Stimulated activated CD4-positive, alpha-beta T cell treated with anti-CD3 and anti-CD28 coated beads, Interleukin-12 subunit alpha, Interleukin-12 subunit beta, amount 100 ng/mL, for 24 hours (primary cell): Measurements from ENCODE around the gene LYZL2.
"Not testable (repeated sequence)": the region's sequence is repeated elsewhere in the genome, so short reads cannot be mapped to it uniquely, and the experiment has no call there.

Source experiments
- DNase-seq, 2 experiments: peaks; one replicate each; pipeline ENCODE4 v3.0.0-alpha.2; 2020; ENCODE audit warnings: low read depth in 2 of 2

The LYZL2 gene

GRCh38 chr10:30594077-30594476, 35.5 kb downstream of the LYZL2 start:
- DNase-seq = no peak

DNA sequence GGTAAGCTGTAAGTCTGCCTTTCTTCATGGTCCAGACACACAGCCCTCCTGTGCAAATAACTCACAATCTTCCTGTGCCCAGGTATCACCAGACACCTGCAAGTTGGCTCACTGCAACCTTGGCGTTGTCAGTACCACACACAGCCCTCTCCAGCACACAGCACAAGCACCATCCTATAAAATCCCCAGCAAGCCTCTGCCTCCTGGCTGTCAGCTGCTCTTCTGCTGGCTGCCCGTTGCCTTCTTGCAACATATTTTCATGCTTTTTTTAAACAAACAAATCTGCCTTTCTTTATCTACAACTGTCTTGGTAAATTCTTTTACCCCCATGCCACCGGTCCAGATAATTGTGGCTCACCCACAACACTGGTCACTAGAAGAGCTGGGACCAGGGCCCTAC, 36.8 kb downstream of the LYZL2 start:
- not testable (repeated sequence) for DNase-seq

DNA sequence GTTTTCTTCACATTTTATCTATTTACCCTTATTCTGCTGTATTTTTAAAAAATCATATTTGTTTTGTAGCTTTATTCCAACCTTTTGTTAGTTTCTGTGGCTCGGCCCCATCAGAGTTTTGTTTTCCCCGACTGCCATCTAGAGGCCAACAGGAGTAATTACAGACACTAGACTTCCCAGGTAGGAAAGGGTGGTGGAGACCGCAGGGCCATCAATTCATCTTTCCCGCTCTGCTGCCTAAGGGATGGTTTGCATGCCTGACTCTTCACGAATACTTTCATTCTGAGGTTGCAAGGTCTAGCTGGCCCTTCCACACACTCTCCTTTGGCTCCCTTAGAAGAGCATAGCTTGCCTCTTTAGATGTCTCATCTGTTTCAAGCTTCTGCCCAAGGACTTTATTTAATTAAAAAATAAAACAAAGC, 38.3 kb downstream of the LYZL2 start:
- peak in 1 of 2 experiments; percentile 8 for DNase-seq

GRCh38 chr10:30589441-30589840, 40.1 kb downstream of the LYZL2 start:
- DNase-seq = no peak

- no peak for DNase-seq
These were observed 42.0 kb downstream of the LYZL2 start for GRCh38 chr10:30587522-30588031.

- DNase-seq = no peak
These were observed 42.7 kb downstream of the LYZL2 start for GRCh38 chr10:30586828-30587227.

DNA sequence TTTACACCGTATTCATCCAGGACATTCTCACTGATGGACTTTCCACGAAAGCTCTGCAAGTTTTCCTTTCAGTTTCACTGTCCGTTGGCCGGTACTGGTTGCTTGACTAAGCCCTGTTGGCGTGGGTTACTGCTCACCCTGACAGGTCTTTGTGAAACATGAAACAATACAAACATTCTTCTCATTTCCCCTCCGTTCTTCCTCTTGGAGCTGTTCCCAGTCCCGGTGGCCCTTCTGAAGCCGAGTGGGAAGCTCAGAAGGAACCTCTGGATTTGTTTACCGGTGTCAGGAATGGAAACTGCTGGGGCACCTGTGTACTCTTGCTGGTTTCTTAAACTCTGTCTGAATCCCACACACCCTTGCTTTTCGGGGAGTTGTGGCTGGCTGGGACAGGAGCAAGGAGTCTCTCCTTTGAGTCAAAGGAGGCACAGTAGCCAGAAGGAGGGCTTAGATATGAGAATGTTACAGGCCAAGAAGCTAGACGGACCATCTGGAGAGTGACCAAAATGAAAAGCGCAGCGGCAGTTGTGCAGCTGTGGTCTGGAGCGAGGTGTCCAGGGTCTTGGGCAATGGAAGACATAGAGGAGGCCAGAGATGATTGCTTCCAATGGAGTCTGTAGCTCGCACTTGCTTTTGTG, 45.7 kb downstream of the LYZL2 start:
- DNase-seq = no peak

- no peak for DNase-seq
These were observed 47.7 kb downstream of the LYZL2 start for GRCh38 chr10:30581779-30582380.

GRCh38 chr10:30580676-30581075, 48.9 kb downstream of the LYZL2 start:
- no peak for DNase-seq

DNA sequence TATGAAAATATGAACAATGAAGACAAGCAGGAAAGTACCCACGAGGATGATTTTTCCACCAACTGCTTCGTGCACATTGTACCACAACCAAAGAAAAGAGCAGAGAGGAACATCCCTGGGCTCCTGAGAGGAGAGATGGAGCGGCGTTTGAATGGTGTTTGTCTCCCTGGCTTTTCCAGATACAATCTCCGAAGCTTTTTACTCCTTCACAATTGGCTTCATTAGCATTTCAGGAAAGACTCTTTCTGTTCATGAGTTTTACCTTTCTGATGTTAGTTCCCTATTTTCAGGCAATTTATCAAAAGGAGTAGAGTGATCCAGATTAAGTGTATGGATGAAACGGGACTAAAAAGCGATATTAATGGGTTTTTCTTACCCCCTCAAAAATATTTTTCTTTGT, 49.3 kb downstream of the LYZL2 start:
- DNase-seq = no peak

GRCh38 chr10:30579574-30579973, 50.0 kb downstream of the LYZL2 start:
- no peak for DNase-seq

DNA sequence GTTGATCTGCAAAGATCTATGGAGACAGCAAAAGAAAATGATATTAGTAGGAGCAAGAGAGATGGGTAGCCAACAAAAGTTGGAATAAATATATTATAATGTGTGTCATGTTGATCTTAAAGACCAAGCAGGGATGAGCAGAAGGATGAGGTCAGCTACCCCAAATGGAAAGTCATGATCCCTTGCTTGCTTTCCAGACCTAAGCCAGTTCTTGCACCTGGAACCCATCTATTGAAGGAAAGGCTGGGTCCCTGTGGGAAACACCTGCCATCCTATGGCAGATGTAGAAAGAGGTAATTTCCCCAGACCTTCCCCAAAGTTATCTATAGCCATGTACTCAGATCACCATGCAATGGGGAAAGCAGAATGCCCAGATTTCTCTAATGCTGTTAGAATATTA, 52.5 kb downstream of the LYZL2 start:
- no peak for DNase-seq

DNA sequence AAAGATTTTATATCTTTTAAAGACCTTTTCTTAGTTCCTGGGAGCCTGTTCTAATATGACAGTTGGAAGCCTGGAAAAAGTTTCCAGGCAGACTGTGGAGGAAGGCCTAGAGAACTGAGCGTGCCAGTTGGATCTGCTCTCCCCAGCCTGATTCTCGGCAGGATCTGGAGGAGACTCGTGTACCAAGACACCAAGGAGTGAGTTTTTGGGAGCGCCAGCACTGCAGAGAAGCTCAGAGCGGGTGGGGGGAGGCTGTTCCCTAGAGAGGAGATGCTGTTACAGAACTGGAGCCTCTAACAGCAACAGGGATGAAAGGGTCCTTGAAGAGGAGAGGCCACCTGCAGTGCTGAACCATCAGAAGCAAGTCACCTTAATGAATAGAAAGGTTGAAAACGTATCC, 52.9 kb downstream of the LYZL2 start:
- no peak for DNase-seq

DNA sequence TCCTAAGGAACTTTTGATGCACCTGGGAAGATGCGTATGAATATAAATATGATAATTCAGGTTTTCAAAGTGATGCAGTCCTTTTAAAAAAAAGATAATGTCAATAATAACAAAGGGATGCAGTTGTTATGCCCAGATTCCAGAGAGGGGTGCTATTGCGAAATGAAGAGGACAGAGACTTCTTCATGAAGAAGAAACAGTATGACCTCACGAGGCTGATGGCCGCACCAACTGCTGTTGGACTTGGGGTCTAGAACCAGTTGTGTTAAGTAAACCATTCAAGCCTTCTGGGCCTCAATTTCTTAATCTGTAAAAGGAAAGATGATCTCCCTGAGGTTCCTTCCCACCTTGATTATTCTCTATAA, 55.1 kb downstream of the LYZL2 start:
- no peak for DNase-seq

- DNase-seq = no peak
These were observed 55.7 kb downstream of the LYZL2 start for GRCh38 chr10:30573721-30574431.

DNA sequence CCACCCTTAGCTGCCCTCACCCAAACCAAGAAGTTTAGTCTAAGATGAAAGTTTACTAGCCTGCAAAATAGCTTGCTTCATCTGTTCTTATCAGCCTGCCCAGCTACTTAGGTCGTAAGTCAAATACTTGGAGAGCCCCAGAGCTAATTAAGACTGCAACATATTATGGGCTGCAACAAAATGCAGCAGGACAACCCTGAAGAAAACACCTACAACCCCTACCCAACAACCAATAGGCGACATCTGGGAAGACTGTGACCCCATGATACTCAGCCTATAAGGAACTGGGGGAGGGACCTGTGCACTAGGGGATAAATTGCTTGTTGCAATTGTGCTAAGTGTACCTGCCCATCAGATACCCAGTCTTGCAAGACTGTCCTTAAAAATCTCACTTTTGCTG, 64.1 kb downstream of the LYZL2 start:
- DNase-seq = no peak

DNA sequence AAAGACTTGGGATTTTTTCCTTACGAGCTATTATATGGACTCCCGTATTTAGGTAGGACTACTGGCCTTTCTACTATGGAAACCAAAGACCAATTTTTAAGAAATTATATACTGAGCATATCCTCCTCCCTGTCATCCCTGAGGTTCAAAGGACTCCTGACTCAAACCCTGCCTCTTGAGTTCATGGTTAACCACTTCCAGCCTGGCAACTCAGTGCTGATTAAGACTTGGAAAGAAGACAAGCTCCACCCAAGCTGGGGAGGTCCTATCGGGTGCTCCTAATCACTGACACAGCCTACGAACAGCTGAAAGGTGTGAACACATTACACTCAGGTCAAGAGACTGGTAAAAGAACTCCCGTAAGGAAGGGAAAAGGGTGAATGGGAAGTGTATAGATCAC, 66.8 kb downstream of the LYZL2 start:
- DNase-seq = peak in 1 of 2 experiments; percentile 6
